EL (cell line): ENCODE data around the gene MBNL2.
A peak's percentile ranks its signal among the peaks of the same experiment; 100 is the strongest.

Experiments used
- DNase-seq: peaks from one replicate; pipeline ENCODE4 v3.0.0-alpha.2; 2016

The MBNL2 gene

DNA sequence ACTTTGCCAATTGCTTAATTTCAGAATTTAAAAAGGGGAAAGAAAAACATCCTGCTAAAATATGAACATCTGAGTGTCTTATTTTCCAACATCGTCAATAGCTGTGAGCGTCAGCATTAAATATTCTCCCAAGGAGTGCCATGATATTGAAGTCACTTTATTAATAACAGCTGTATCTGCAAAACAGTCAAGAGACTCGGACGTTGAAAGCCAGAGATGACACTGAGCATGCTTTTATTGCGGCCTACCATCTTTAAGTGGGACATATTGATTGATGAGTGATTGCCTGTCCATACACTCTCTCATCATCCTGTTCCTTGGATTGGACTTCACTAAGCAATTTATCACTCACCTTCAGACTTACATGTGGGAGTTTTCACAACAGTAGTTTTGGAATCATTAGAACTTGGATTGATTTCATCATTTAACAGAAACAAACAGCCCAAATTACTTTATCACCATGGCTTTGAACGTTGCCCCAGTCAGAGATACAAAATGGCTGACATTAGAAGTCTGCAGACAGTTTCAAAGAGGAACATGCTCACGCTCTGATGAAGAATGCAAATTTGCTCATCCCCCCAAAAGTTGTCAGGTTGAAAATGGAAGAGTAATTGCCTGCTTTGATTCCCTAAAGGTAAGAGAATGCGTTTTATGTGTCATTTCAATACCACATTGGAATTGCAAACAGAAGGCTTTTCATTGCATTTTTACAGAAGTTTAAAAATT lies 53.8 kb downstream of the MBNL2 start:
- no peak for DNase-seq

DNA sequence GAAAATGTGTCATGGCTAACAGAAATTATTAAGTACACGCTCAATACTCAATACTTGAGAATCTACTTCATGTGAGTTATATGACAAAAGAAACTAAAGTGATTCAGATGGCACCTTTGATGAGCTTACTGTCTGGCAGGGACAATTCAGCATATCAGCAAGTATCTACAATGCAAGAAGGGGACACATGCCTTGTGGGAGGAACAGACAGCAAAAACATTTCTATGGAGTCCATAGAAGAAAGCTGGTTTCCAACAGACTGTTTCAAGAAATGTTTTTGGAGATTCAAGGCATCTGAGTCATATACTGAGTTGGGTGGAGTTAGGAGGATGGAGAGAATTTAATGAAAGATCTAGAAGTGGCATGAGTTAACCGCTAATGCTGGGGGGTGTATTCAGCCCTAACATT lies 54.7 kb downstream of the MBNL2 start:
- DNase-seq: peak; percentile 59

DNA sequence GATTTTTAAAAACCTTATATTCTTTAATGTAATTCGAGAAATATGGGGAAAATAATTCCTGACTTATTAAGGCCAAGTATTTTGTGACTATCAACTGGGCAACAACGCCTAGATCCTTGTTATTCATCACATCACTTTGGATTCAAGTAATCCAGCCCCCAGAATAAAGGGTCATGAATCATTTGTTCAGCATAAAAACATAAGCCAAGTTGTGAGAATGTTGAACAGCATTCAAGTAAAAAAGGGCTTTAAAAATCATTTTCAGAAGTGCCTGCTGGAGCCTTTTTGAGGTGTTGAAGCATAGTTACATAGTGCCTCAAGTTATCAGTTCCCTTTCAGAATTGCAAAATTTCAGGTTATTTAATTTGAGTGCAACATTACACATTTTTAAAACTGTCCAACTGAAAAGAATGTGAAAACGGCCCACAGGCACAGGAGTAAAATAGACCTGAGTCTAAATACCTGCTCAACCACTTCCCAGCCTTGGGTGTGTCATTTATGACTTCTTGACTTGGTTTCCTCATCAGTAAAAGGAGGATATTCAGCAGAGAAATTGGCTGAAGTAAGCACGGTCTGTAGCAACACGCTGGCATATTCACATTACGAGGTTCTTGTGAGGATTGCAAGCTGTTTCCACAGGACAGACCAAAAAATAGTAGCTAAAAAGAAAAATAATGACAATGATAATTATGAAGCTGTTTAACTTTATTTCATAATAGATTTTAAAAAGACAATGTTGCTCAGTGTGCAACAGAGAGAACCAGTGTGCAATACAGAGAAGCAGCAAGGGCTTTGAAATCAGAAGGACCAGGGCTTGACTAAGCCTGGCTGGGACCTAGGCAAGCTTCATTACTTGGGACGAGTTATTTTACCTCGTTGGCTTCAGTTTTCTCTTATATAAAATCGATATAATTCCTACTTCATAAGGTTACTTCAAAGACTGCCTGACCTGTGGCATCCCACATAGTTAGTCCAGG lies 56.6 kb downstream of the MBNL2 start:
- DNase-seq: peak; percentile 40

- DNase-seq: peak; percentile 84
These were observed 57.8 kb downstream of the MBNL2 start for GRCh38 chr13:97279913-97280312.

- peak; percentile 69 for DNase-seq
These were observed 58.3 kb downstream of the MBNL2 start for GRCh38 chr13:97280478-97280877.

- DNase-seq: no peak
These were observed 58.9 kb downstream of the MBNL2 start for GRCh38 chr13:97281028-97281427.

GRCh38 chr13:97282705-97283104 lies 60.6 kb downstream of the MBNL2 start:
- DNase-seq: no peak

DNA sequence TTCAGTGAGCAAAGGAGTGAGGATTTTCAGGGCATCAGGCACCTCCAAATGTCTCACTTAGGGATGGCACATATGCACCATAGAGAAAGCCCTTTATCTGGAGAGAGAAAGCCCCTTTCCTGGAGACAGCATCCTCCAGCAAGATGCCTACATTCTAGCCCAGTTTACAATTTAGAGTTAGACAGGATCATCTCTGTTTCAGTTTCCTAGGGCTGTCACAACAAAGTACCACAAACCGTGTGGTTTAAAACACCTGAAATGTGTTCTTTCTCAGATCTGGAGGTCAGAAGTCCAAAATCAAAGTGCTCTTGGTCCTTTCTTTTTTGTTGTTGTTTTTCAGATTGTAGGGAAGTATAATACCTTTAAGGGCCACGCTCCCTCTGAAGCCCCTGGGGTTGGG lies 61.8 kb downstream of the MBNL2 start:
- no peak for DNase-seq

GRCh38 chr13:97284558-97284957 lies 62.4 kb downstream of the MBNL2 start:
- no peak for DNase-seq

- no peak for DNase-seq
These were observed 63.3 kb downstream of the MBNL2 start for GRCh38 chr13:97285221-97285955.

GRCh38 chr13:97286317-97287046 lies 64.3 kb downstream of the MBNL2 start:
- DNase-seq: no peak

GRCh38 chr13:97287047-97287383 lies 64.9 kb downstream of the MBNL2 start:
- DNase-seq: no peak

DNA sequence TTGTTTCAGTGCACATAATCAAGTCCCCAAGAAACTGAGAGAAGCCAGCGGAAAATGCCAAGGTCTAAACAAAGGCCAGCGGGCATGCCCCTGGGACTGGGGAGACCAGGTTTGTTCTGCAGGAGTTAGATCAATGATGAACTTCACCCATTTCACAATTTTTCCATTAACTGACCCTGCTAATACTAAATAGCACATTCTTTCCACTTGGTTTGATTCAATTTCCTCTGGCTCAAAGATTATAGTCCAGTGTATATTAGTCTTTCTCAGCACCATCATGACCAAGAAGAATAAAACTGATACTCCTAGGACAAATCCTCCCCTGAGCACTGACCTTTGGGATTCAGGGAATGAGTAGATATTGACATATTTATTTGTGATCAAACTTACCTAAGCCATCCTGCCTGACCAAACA lies 66.4 kb downstream of the MBNL2 start:
- no peak for DNase-seq

DNA sequence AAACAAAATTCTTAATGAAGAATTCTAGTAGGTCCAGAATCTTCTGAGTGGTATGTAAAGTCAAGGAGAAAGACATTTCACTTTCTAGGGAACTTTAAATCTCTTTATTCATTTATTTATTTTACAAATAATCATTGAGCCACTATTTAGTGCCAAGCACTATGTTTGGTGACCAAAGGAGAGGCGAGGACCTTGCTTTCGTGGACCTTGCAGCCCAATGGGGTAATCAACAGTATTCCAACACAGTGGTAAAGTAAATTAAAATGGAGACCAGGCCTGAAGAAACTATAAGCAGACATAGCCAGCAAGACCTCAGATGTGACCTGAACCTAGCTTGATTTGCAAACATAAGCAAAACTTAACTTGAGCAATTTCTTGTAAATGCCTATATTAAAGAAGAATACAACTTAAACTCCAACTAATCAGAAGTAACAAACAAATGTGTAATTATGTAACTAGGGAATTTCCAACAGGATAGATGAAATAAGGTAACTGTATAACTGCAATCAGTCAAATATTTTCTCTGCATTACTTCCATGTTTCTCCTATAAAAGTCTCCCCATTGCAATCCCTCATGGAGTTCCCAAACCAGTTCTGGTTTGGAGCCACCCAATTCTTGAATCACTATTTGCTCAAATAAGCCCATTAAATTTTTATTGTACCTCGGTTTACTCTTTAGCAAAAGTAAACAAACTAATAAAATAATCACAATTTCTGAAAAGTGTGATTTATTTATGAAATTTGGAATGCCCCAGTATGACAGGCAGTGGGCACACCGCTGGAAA lies 67.6 kb downstream of the MBNL2 start:
- no peak for DNase-seq

GRCh38 chr13:97295283-97296182 lies 73.4 kb downstream of the MBNL2 start:
- DNase-seq: peak; percentile 77

- DNase-seq: no peak
These were observed 74.6 kb downstream of the MBNL2 start for GRCh38 chr13:97296740-97297139.

DNA sequence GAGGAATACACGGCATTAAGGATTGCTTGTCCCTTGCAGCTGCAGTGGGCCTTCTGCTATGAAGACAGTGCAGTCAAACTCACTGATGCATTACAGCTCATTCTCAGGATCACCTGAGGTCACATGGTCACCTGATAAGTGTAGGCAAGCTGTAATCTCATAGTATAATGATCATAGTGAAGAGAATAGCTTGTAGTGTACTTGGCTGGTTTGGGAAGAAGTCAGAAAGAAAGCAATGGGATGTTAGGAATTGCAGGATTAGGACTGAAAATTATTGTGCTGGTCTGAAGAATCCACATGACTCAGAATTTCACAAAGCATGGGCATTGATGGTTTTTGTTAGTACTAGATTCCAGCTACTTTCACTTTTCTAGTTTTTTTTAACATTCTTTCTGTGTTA lies 76.7 kb downstream of the MBNL2 start:
- DNase-seq: no peak

DNA sequence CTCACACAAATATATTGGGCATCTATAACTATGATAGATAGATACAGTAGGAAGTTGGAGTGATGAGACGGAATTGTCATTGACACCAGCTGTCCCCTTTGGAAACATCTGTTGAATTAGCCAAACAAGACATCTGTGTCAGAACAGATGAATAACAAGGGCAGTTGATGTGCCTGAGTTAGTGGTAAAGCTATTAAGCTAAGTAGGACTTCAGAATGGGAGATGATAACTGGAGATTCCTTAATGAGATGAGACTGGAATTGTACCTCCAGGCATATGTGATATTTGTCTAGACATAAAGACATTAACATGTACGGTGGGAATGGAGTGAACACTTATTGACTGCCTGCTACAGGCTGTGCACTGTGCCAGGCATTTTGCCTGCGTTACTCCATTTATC lies 78.7 kb downstream of the MBNL2 start:
- DNase-seq: no peak

DNA sequence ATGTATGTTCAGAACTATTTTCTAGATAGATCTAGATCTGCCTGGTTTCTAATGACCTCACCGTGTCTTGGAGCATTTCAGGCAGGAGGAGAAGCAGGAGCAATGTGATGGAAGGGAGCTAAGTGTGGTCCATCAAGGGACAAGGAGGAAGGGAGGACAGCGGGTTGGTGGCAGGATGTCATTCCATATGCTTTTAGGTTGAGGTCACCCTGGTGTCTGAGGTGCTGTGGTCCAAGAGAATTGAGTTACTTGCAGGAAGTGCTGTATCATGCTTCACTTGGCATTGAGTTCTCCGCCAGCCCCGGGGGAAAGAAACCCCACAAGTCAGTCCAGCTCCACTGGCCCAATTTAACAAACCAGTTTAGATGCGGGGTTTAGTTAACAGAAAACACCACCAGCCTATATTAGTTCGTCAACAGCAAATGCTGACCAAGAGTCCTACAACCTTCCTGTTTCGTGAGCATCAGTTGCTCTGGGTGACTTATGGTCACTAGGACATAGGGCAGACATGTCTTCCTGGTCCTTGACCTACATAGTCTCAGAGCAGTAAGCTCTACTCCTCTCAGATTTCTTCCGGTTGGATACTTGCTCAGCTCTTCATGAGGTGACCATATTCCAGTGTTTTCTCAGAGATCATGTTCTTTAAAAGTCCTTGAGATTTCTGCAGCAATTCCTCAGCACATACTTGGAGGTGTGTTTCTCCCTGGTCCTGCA lies 79.4 kb downstream of the MBNL2 start:
- DNase-seq: no peak

DNA sequence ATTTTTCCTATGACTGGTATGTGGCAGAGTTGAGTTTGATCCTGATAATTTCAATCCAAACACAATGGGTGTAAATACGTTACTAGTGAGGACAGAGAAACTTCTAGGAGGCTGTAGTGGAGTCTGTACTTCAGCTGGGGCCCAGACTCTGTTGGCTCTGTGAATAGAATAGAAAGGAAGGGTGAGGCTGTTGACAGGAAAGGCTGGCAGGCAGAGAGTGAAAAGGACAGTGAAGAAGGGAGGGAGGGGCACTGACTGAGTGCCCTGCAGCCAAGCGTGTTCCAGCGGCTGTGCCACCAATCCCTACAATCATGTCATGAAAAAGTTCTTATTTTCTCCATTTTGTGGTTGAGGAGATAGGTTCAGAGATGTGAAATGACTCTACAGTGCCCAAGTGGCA lies 80.5 kb downstream of the MBNL2 start:
- no peak for DNase-seq
